Esophagus squamous epithelium (tissue), 4 donors: ENCODE results near the gene FCSK.
"Not testable (repeated sequence)": the region's sequence is repeated elsewhere in the genome, so short reads cannot be mapped to it uniquely, and the experiment has no call there.

Experiments
- POLR2A ChIP-seq, 4 donors: fragments of 450-650 bp; IDR thresholded peaks; one replicate each; pipeline ENCODE4 v1.6.1; 2017; ENCODE audit warnings: antibody characterized with exemption in 4 of 4, mild to moderate bottlenecking in 4 of 4, moderate library complexity in 3 of 4
- TF ChIP-seq, protein P1 (sequence below), 6 experiments: fragments of 450-650 bp in 4 of 6; fragments of 200-600 bp in 2 of 6; sonication (generic) in 2 of 6; IDR thresholded peaks; one replicate each; pipeline ENCODE4 v1.5.1; 2016 to 2019; ENCODE audit warnings: antibody characterized with exemption in 6 of 6, mild to moderate bottlenecking in 4 of 6, moderate library complexity in 4 of 6

DNA sequence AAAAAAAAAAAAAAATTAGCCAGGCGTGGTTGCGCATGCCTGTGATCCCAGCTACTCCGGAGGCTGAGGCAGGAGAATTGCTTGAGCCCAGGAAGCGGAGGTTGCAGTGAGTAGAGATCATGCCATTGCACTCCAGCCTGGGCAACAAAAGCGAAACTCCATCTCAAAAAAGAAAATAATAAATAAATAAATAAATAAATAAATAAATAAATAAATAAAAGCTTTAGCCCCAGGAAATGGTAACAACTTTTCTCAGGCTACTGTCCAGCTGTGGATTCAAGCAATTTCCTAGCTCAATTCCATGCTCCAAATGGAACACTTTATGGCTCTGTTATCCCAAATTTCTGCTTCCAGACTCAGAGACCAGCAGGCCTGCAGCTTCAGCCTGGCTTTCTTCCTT is 40.8 kb upstream of the FCSK start:
- TF ChIP-seq, protein P1, sequence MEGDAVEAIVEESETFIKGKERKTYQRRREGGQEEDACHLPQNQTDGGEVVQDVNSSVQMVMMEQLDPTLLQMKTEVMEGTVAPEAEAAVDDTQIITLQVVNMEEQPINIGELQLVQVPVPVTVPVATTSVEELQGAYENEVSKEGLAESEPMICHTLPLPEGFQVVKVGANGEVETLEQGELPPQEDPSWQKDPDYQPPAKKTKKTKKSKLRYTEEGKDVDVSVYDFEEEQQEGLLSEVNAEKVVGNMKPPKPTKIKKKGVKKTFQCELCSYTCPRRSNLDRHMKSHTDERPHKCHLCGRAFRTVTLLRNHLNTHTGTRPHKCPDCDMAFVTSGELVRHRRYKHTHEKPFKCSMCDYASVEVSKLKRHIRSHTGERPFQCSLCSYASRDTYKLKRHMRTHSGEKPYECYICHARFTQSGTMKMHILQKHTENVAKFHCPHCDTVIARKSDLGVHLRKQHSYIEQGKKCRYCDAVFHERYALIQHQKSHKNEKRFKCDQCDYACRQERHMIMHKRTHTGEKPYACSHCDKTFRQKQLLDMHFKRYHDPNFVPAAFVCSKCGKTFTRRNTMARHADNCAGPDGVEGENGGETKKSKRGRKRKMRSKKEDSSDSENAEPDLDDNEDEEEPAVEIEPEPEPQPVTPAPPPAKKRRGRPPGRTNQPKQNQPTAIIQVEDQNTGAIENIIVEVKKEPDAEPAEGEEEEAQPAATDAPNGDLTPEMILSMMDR (IDR thresholded peaks at IDR 0.05) = not testable (repeated sequence)
- not testable (repeated sequence) for TF ChIP-seq POLR2A (IDR thresholded peaks at IDR 0.05)
